ENCODE results near the gene POLR2E.

DNA sequence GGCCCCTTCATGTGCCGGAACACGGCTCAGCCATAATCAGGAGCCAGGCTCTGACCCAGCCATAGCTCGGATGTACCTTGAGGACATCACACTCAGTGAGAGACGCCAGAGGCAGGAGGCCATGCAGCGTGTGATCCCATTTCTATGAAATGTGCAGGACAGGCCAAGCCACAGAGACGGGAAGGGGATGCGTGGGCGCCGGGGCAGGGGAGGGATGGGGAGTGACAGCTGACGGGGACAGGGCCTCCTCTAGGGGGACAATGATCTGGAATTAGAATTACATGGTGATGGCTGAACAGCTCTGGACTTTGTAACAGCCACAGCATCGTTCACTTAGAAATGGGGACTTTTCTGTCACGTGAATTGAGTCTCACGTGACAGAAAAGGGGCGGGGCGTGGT, 44.0 kb upstream of the POLR2E start:
- TF ChIP-seq RFX5 (IDR thresholded peaks at IDR 0.05; ENCODE audit: low read length) (no peak), EZH2phosphoT487 (IDR thresholded peaks at IDR 0.05; ENCODE audit: borderline replicate concordance, low read depth) (no peak), RXRA (IDR thresholded peaks at IDR 0.05; ENCODE audit: borderline replicate concordance, low read depth) (no peak), YY1 (IDR thresholded peaks at IDR 0.05; ENCODE audit: low read depth) (no peak), JUND (IDR thresholded peaks at IDR 0.05) (no peak), REST (IDR thresholded peaks at IDR 0.05; ENCODE audit: low read depth, low read length) (no peak), TCF12 (IDR thresholded peaks at IDR 0.05) (no peak), FOXJ3 (CRISPR knock-in tag; IDR thresholded peaks at IDR 0.05) (no peak)
- TF ChIP-seq, protein P1, sequence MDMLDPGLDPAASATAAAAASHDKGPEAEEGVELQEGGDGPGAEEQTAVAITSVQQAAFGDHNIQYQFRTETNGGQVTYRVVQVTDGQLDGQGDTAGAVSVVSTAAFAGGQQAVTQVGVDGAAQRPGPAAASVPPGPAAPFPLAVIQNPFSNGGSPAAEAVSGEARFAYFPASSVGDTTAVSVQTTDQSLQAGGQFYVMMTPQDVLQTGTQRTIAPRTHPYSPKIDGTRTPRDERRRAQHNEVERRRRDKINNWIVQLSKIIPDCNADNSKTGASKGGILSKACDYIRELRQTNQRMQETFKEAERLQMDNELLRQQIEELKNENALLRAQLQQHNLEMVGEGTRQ (IDR thresholded peaks at IDR 0.05; ENCODE audit: borderline replicate concordance, low read depth, low read length): no peak
- TF ChIP-seq, protein P2, sequence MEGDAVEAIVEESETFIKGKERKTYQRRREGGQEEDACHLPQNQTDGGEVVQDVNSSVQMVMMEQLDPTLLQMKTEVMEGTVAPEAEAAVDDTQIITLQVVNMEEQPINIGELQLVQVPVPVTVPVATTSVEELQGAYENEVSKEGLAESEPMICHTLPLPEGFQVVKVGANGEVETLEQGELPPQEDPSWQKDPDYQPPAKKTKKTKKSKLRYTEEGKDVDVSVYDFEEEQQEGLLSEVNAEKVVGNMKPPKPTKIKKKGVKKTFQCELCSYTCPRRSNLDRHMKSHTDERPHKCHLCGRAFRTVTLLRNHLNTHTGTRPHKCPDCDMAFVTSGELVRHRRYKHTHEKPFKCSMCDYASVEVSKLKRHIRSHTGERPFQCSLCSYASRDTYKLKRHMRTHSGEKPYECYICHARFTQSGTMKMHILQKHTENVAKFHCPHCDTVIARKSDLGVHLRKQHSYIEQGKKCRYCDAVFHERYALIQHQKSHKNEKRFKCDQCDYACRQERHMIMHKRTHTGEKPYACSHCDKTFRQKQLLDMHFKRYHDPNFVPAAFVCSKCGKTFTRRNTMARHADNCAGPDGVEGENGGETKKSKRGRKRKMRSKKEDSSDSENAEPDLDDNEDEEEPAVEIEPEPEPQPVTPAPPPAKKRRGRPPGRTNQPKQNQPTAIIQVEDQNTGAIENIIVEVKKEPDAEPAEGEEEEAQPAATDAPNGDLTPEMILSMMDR (IDR thresholded peaks at IDR 0.05): no peak
